Nucleus accumbens (tissue), 56 donors: Measurements from ENCODE around the gene DCTN2.
"Not testable (repeated sequence)": the region's sequence is repeated elsewhere in the genome, so short reads cannot be mapped to it uniquely, and the experiment has no call there.

ENCODE experiments used
- DNase-seq, 56 donors: peaks; one replicate each; lab custom pipeline; 2025; lab: John Stamatoyannopoulos, UW

DCTN2 gene

GRCh38 chr12:57495051-57495701, 51.8 kb downstream of the DCTN2 start:
- not testable (repeated sequence) for DNase-seq

- DNase-seq, result peak in 1 of 56 donors; percentile 21
These were observed 55.4 kb downstream of the DCTN2 start for GRCh38 chr12:57491393-57492280.

- no peak for DNase-seq
These were observed 56.9 kb downstream of the DCTN2 start for GRCh38 chr12:57490126-57490525.

- no peak for DNase-seq
These were observed 57.8 kb downstream of the DCTN2 start for GRCh38 chr12:57489157-57489641.

GRCh38 chr12:57488402-57489156, 58.4 kb downstream of the DCTN2 start:
- no peak for DNase-seq

GRCh38 chr12:57487597-57488401, 59.2 kb downstream of the DCTN2 start, which contains the start of gene MARS1:
Gene MARS1 (plus strand): TSS chr12:57488068. CDS start chr12:57488091, 23 bp downstream.
- peak; percentile 58 to 98 (median 90) for DNase-seq

GRCh38 chr12:57487055-57487596, 59.9 kb downstream of the DCTN2 start:
- no peak for DNase-seq

GRCh38 chr12:57485695-57486094, 61.3 kb downstream of the DCTN2 start:
- DNase-seq, result no peak

- no peak for DNase-seq
These were observed 63.5 kb downstream of the DCTN2 start for GRCh38 chr12:57483466-57483865.

GRCh38 chr12:57481671-57482070, 65.3 kb downstream of the DCTN2 start:
- no peak for DNase-seq
